Trophoblast cell (in vitro differentiated cells and primary cell): ENCODE results near the gene PDE11A.

Experiments
- DNase-seq, 2 donors: peaks; one replicate each; pipeline ENCODE4 v3.0.0-alpha.2; 2016
- H2AFZ ChIP-seq: 2 replicates; pipeline ENCODE4 v1.6.1; 2013; ENCODE audit warnings: low read length, moderate library complexity, mild to moderate bottlenecking; ENCODE audit not compliant: insufficient read depth, poor library complexity
- H2AK5ac ChIP-seq: 2 replicates; pipeline ENCODE4 v1.6.1; 2013; ENCODE audit warnings: mild to moderate bottlenecking, low read length
- H2BK120ac ChIP-seq: 2 replicates; pipeline ENCODE4 v1.6.1; 2013; ENCODE audit warnings: low read length, mild to moderate bottlenecking, moderate library complexity; ENCODE audit not compliant: insufficient read depth, poor library complexity
- H2BK12ac ChIP-seq: 2 replicates; pipeline ENCODE4 v1.6.1; 2013; ENCODE audit warnings: mild to moderate bottlenecking, low read length, moderate library complexity
- H2BK5ac ChIP-seq: 2 replicates; pipeline ENCODE4 v1.6.1; 2013; ENCODE audit warnings: low read length, low read depth, moderate library complexity, mild to moderate bottlenecking; ENCODE audit not compliant: poor library complexity
- H3K14ac ChIP-seq: 2 replicates; pipeline ENCODE4 v1.6.1; 2013; ENCODE audit warnings: mild to moderate bottlenecking, low read length
- H3K18ac ChIP-seq: 2 replicates; pipeline ENCODE4 v1.6.1; 2013; ENCODE audit warnings: mild to moderate bottlenecking, low read length
- H3K23ac ChIP-seq: 2 replicates; pipeline ENCODE4 v1.6.1; 2013; ENCODE audit warnings: low read length
- H3K27ac ChIP-seq: 2 replicates; pipeline ENCODE4 v1.5.1; 2013; ENCODE audit warnings: low read depth, mild to moderate bottlenecking, inconsistent platforms, low read length, moderate library complexity
- H3K27me3 ChIP-seq: 2 replicates; pipeline ENCODE4 v1.6.1; 2013; ENCODE audit warnings: inconsistent platforms, mild to moderate bottlenecking, low read length, moderate library complexity; ENCODE audit not compliant: insufficient read depth
- H3K36me3 ChIP-seq, 2 experiments: 1 replicate in 1 of 2; 2 replicates in 1 of 2; pipeline ENCODE4 v1.6.1; 2013; ENCODE audit warnings: low read length in 2 of 2, mild to moderate bottlenecking in 2 of 2, moderate library complexity in 1 of 2; ENCODE audit not compliant: insufficient read depth in 2 of 2, control insufficient read depth in 1 of 2
- H3K4ac ChIP-seq: 2 replicates; pipeline ENCODE4 v1.6.1; 2013; ENCODE audit warnings: low read depth, mild to moderate bottlenecking, low read length, moderate library complexity
- H3K4me1 ChIP-seq, 2 experiments: 1 replicate in 1 of 2; 2 replicates in 1 of 2; pipeline ENCODE4 v1.6.1; 2013; ENCODE audit warnings: low read length in 2 of 2, mild to moderate bottlenecking in 2 of 2, moderate library complexity in 1 of 2; ENCODE audit not compliant: insufficient read depth in 2 of 2, control insufficient read depth in 1 of 2
- H3K4me2 ChIP-seq: 2 replicates; pipeline ENCODE4 v1.6.1; 2013; ENCODE audit warnings: inconsistent platforms, mild to moderate bottlenecking, low read length, moderate library complexity
- H3K4me3 ChIP-seq: 2 replicates; pipeline ENCODE4 v1.5.1; 2013; ENCODE audit warnings: mild to moderate bottlenecking, low read depth, low read length, inconsistent platforms
- H3K79me1 ChIP-seq: one replicate; pipeline ENCODE4 v1.6.1; 2013; ENCODE audit warnings: low read length
- H3K79me2 ChIP-seq: 2 replicates; pipeline ENCODE4 v1.6.1; 2013; ENCODE audit warnings: low read length, mild to moderate bottlenecking; ENCODE audit not compliant: control insufficient read depth, insufficient read depth, poor library complexity
- H3K9ac ChIP-seq: 2 replicates; pipeline ENCODE4 v1.6.1; 2013; ENCODE audit warnings: mild to moderate bottlenecking, low read length
- H3K9me3 ChIP-seq: 2 replicates; pipeline ENCODE4 v1.6.1; 2013; ENCODE audit warnings: low read depth, mild to moderate bottlenecking, control low read depth, inconsistent platforms, low read length; ENCODE audit not compliant: insufficient read depth
- H4K12ac ChIP-seq: 2 replicates; pipeline ENCODE4 v1.6.1; 2013; ENCODE audit warnings: low read depth, mild to moderate bottlenecking, low read length, moderate library complexity
- H4K8ac ChIP-seq: 2 replicates; pipeline ENCODE4 v1.6.1; 2013; ENCODE audit warnings: low read depth, mild to moderate bottlenecking, low read length, moderate library complexity
- H4K91ac ChIP-seq: one replicate; pipeline ENCODE4 v1.6.1; 2013; ENCODE audit warnings: low read depth, mild to moderate bottlenecking, low read length, moderate library complexity
- WGBS: extraction: QIAGEN DNeasy Blood & Tissue Kit; methylation state at CpG from one replicate; pipeline ENCODE4 v1.1.7; 2013; ENCODE audit warnings: missing lambda C conversion rate; ENCODE audit not compliant: insufficient read length, insufficient coverage; ENCODE audit errors: extremely low coverage; 5-methylcytosine and 5-hydroxymethylcytosine counted together

Gene PDE11A

DNA sequence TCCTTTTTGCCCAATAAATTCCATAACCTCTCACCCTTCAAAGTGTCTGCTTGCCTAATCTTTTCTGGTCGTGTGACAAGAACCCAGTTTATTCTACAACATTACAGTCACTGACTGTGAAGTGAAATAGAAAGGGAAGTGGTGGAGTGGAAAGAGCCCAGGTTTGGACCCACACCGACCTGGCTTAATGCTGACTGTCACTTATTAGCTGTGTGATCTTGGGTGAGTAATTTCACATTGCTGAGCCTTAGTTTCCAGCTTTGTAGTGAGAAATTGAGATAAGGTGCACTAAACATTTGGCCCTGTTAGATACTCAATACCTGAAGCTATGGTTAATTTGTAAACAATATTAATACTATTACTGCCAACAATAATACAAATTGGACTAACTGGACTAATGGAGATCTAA, 388.9 kb downstream of the PDE11A start:
- Histone ChIP-seq H2AFZ (no peak overlapping the region), H3K27me3 (no peaks in the 10 kb centered on the region), H3K9me3 (no peaks in the 10 kb centered on the region), H4K12ac (no peak overlapping the region), H3K79me2 (no peaks in the 10 kb centered on the region), H4K8ac (no peak overlapping the region), H2BK5ac (no peak overlapping the region), H4K91ac (no peak overlapping the region), H2BK120ac (no peak overlapping the region), H3K4me2 (no peak overlapping the region), H3K79me1 (no peaks in the 10 kb centered on the region), H3K14ac (no peak overlapping the region), H3K27ac (no peak overlapping the region), H3K9ac (no peak overlapping the region), H3K18ac (no peak overlapping the region), H3K4me1 (no peaks in the 10 kb centered on the region), H3K4me3 (no peak overlapping the region), H2AK5ac (no peak overlapping the region), H2BK12ac (no peak overlapping the region), H3K36me3 (no peaks in the 10 kb centered on the region), H3K4ac (no peak overlapping the region), H3K23ac (no peak overlapping the region)
- no peak for DNase-seq
- WGBS = no CpG with 5 or more reads among the region's 2 CpGs

DNA sequence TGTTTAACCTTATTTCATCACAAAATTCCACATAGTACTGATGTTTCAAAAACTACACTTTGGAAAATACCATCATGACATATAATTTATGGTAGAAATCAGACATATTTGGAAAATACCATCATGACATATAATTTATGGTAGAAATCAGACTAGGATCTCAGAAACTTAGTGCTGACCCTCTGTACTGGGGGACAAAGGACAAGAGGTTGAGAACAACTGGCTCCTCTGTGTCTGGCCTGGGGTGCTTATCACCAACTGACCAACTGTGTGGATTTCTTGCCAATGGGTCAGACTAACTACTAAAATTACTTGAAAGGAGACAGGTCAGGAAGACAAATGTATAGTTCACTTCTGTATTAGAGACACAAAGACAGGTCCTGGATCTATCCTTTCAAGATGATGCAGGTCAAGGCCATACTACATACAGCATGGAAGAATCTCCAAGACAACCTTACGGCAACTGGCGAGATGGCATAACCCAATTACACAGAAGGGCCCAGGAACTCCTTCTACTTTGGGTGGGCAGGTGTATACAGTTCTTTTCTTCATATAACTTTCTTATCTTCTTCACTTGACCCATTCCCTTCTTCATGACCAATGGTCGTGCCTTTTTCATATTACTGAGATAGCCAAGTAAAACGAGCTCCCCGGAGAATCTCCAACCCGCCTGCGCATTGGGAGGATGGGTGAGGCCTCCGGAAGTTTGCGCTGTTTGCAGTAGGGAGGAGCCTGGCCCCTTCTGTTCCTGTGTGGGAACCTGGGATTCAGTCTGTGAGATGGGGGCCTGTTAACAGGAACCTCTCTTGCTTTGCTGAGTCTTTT, 389.5 kb downstream of the PDE11A start:
- H3K79me1 ChIP-seq = no peaks in the 10 kb centered on the region
- H2BK120ac ChIP-seq = no peak overlapping the region
- H2BK12ac ChIP-seq = no peak overlapping the region
- no peak overlapping the region for H3K4me2 ChIP-seq
- no peak overlapping the region for H3K18ac ChIP-seq
- no peak overlapping the region for H2AFZ ChIP-seq
- no peak overlapping the region for H2AK5ac ChIP-seq
- no peaks in the 10 kb centered on the region for H3K4me1 ChIP-seq
- H3K27me3 ChIP-seq = no peaks in the 10 kb centered on the region
- H2BK5ac ChIP-seq = no peak overlapping the region
- no peak overlapping the region for H4K12ac ChIP-seq
- no peak overlapping the region for H4K91ac ChIP-seq
- DNase-seq = no peak
- no peak overlapping the region for H3K4me3 ChIP-seq
- no peaks in the 10 kb centered on the region for H3K36me3 ChIP-seq
- H3K23ac ChIP-seq = no peak overlapping the region
- no peak overlapping the region for H3K27ac ChIP-seq
- H3K14ac ChIP-seq = no peak overlapping the region
- H4K8ac ChIP-seq = no peak overlapping the region
- no peaks in the 10 kb centered on the region for H3K9me3 ChIP-seq
- no peak overlapping the region for H3K4ac ChIP-seq
- H3K79me2 ChIP-seq = no peaks in the 10 kb centered on the region
- WGBS = no CpG with 5 or more reads among the region's 9 CpGs
- no peak overlapping the region for H3K9ac ChIP-seq

DNA sequence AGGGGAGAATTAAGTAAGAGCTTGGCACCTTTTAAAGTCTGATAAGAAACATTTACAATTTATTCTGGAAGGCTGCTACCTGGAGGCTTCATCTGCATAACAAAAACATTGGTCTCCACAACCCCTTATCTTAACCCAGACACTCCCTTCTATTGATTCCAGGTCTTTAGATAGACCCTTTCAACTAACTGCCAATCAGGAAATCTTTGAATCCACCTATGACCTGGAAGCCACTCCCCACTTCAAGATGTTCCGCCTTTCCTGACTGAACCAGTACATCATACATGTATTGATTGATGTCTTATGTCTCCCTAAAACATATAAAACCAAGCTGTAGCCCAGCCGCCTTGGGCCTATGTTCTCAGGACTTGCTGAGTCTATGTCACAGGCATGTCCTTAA, 390.6 kb downstream of the PDE11A start:
- Histone ChIP-seq H3K14ac (no peak overlapping the region), H2BK5ac (no peak overlapping the region), H3K9me3 (no peaks in the 10 kb centered on the region), H4K8ac (no peak overlapping the region), H4K91ac (no peak overlapping the region), H3K18ac (no peak overlapping the region), H3K4me1 (no peaks in the 10 kb centered on the region), H3K36me3 (no peaks in the 10 kb centered on the region), H3K4me2 (no peak overlapping the region), H2BK12ac (no peak overlapping the region), H2AFZ (no peak overlapping the region), H2BK120ac (no peak overlapping the region), H3K79me2 (no peaks in the 10 kb centered on the region), H2AK5ac (no peak overlapping the region), H3K79me1 (no peaks in the 10 kb centered on the region), H3K23ac (no peak overlapping the region), H3K27ac (no peak overlapping the region), H3K27me3 (no peaks in the 10 kb centered on the region), H3K4ac (no peak overlapping the region), H3K9ac (no peak overlapping the region), H3K4me3 (no peak overlapping the region), H4K12ac (no peak overlapping the region)
- WGBS = no CpG with 5 or more reads among the region's 2 CpGs
- DNase-seq = no peak

DNA sequence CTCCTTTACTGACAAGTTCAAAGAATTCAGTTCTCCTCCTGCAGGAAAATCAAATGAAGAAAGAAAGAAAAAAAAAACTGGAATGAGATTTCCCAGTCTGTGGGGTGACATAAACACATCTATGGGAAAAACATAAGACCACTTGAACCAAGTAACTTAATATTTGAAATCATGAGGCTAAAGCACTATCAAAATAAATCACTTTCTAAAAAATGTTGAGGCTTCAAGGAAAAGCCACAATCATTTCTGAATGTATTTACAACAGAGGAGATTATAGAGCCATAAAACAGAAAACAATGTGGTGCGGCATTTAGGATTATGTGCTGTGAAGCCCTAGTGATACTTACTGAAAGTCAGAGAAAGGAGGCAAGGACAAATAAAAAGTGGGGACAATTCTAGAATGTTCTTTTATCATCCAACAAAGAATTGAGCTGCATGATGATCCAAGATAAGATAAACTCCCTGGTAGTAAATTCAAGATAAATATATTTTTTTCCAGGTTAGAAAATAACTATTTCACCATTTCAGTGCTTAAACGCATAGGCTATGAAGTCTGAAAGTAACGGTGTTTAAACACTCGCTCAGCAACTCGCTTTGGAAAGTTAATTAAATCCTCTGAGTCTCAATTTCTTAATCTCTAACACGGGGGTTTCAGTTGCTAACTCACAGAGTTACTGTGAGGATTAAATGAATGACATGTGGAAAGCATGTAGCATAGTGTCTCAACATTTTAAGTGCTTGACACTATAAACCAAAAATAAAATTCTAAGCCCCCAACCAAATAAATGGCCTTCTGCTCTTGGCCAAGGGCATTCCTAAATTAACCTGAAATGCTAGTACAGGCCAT, 391.5 kb downstream of the PDE11A start:
- Histone ChIP-seq H4K91ac (no peak overlapping the region), H2BK12ac (no peak overlapping the region), H3K4me1 (no peaks in the 10 kb centered on the region), H2BK5ac (no peak overlapping the region), H4K12ac (no peak overlapping the region), H2AK5ac (no peak overlapping the region), H3K9me3 (no peaks in the 10 kb centered on the region), H3K79me1 (no peaks in the 10 kb centered on the region), H3K4ac (no peak overlapping the region), H3K27ac (no peak overlapping the region), H3K14ac (no peak overlapping the region), H3K36me3 (no peaks in the 10 kb centered on the region), H3K23ac (no peak overlapping the region), H3K9ac (no peak overlapping the region), H3K4me2 (no peak overlapping the region), H3K18ac (no peak overlapping the region), H2BK120ac (no peak overlapping the region), H3K79me2 (no peaks in the 10 kb centered on the region), H2AFZ (no peak overlapping the region), H3K4me3 (no peak overlapping the region), H4K8ac (no peak overlapping the region), H3K27me3 (no peaks in the 10 kb centered on the region)
- no CpG with 5 or more reads among the region's 6 CpGs for WGBS
- no peak for DNase-seq
